T-helper 22 cell (primary cell): Measurements from ENCODE around the gene MSL3B.
A peak's percentile ranks its signal among the peaks of the same experiment; 100 is the strongest.
"Not testable (repeated sequence)": the region's sequence is repeated elsewhere in the genome, so short reads cannot be mapped to it uniquely, and the experiment has no call there.

Experiments
- DNase-seq: peaks from one replicate; pipeline ENCODE4 v3.0.0-alpha.2; 2020; ENCODE audit warnings: low read depth

Gene MSL3B

GRCh38 chr2:233867993-233868532 lies at the start of gene MSL3B:
Gene MSL3B (minus strand): TSS chr2:233868386.
- peak; percentile 26 for DNase-seq

- DNase-seq = no peak
Observed at GRCh38 chr2:233917116-233917515, 48.9 kb upstream of the MSL3B start, which contains the start of gene TRPM8. Gene TRPM8 (plus strand): TSS chr2:233917373. CDS start chr2:233926538, 9,165 bp downstream.

- no peak for DNase-seq
Observed at GRCh38 chr2:233915128-233915527, 46.9 kb upstream of the MSL3B start.

- no peak for DNase-seq
Observed at GRCh38 chr2:233912691-233913423, 44.7 kb upstream of the MSL3B start.

GRCh38 chr2:233907627-233908026 lies 39.4 kb upstream of the MSL3B start:
- no peak for DNase-seq

- no peak for DNase-seq
Observed at GRCh38 chr2:233905945-233906344, 37.8 kb upstream of the MSL3B start.

- DNase-seq = no peak
Observed at GRCh38 chr2:233901884-233902283, 33.7 kb upstream of the MSL3B start.

- no peak for DNase-seq
Observed at GRCh38 chr2:233901367-233901766, 33.2 kb upstream of the MSL3B start.

- DNase-seq = not testable (repeated sequence)
Observed at GRCh38 chr2:233896253-233896652, 28.1 kb upstream of the MSL3B start.

- DNase-seq = no peak
Observed at GRCh38 chr2:233892793-233893192, 24.6 kb upstream of the MSL3B start.

GRCh38 chr2:233882353-233882752 lies 14.2 kb upstream of the MSL3B start:
- DNase-seq = no peak

- DNase-seq = not testable (repeated sequence)
Observed at GRCh38 chr2:233872125-233872524, 3.9 kb upstream of the MSL3B start.

GRCh38 chr2:233871432-233871831 lies 3.2 kb upstream of the MSL3B start:
- DNase-seq = no peak

- DNase-seq = no peak
Observed at GRCh38 chr2:233866479-233866878, 1.7 kb downstream of the MSL3B start.

GRCh38 chr2:233865838-233866237 lies 2.3 kb downstream of the MSL3B start:
- DNase-seq = no peak

- no peak for DNase-seq
Observed at GRCh38 chr2:233862261-233862768, 5.9 kb downstream of the MSL3B start.

- DNase-seq = no peak
Observed at GRCh38 chr2:233858331-233858730, 9.9 kb downstream of the MSL3B start.

GRCh38 chr2:233857511-233858141 lies 10.6 kb downstream of the MSL3B start:
- DNase-seq = peak; percentile 9

GRCh38 chr2:233856184-233856583 lies 12.0 kb downstream of the MSL3B start:
- DNase-seq = no peak

GRCh38 chr2:233855345-233855744 lies 12.8 kb downstream of the MSL3B start:
- DNase-seq = no peak

- DNase-seq = peak; percentile 79
Observed at GRCh38 chr2:233854241-233854981, 13.8 kb downstream of the MSL3B start, which contains the start of gene HJURP. Gene HJURP (minus strand): TSS chr2:233854535. CDS start chr2:233854500, 35 bp downstream.

- DNase-seq = no peak
Observed at GRCh38 chr2:233853883-233854240, 14.3 kb downstream of the MSL3B start.
